H9 (cell line): ENCODE data around the gene SLC34A1. TPM values are rescaled to one million over a fixed set of nuclear protein-coding genes. Genes with fewer than 3 reads are reported as not detected.

Experiments
- DNase-seq: peaks from one replicate; pipeline ENCODE4 v3.0.0-alpha.2; 2017
- H2AFZ ChIP-seq: one replicate; pipeline ENCODE4 v1.6.1; 2013; ENCODE audit warnings: mild to moderate bottlenecking, low read length, control low read depth, moderate library complexity
- H2AK5ac ChIP-seq: 2 replicates; pipeline ENCODE4 v1.6.1; 2013; ENCODE audit warnings: low read length, control low read depth, mixed read lengths; ENCODE audit not compliant: insufficient read length
- H2BK120ac ChIP-seq: one replicate; pipeline ENCODE4 v1.6.1; 2013; ENCODE audit warnings: low read depth, mild to moderate bottlenecking, low read length, control low read depth, inconsistent platforms; ENCODE audit not compliant: poor library complexity, severe bottlenecking
- H2BK12ac ChIP-seq: 2 replicates; pipeline ENCODE4 v1.6.1; 2013; ENCODE audit warnings: low read length, control low read depth, mixed read lengths, low read depth; ENCODE audit not compliant: insufficient read length
- H2BK15ac ChIP-seq: 2 replicates; pipeline ENCODE4 v1.6.1; 2013; ENCODE audit warnings: low read depth, low read length, control low read depth
- H2BK20ac ChIP-seq: one replicate; pipeline ENCODE4 v1.6.1; 2013; ENCODE audit warnings: low read depth, mild to moderate bottlenecking, low read length, control low read depth, inconsistent platforms; ENCODE audit not compliant: poor library complexity, severe bottlenecking
- H2BK5ac ChIP-seq: 2 replicates; pipeline ENCODE4 v1.6.1; 2013; ENCODE audit warnings: low read length, control low read depth, mixed read lengths; ENCODE audit not compliant: insufficient read length
- H3K14ac ChIP-seq: 2 replicates; pipeline ENCODE4 v1.6.1; 2013; ENCODE audit warnings: low read length, control low read depth; ENCODE audit not compliant: insufficient read depth
- H3K18ac ChIP-seq: 2 replicates; pipeline ENCODE4 v1.6.1; 2013; ENCODE audit warnings: low read depth, mild to moderate bottlenecking, mixed read lengths, low read length, control low read depth; ENCODE audit not compliant: insufficient read length
- H3K23ac ChIP-seq: 2 replicates; pipeline ENCODE4 v1.6.1; 2013; ENCODE audit warnings: low read length, control low read depth, mixed read lengths, low read depth; ENCODE audit not compliant: insufficient read length
- H3K23me2 ChIP-seq: 2 replicates; pipeline ENCODE4 v1.6.1; 2013; ENCODE audit warnings: low read depth, mild to moderate bottlenecking, mixed read lengths, low read length, control low read depth; ENCODE audit not compliant: insufficient read length, poor library complexity, severe bottlenecking
- H3K27ac ChIP-seq: 2 replicates; pipeline ENCODE4 v1.5.1; 2013; ENCODE audit warnings: low read length, control low read depth, mixed read lengths, low read depth; ENCODE audit not compliant: insufficient read length
- H3K27me3 ChIP-seq: 2 replicates; pipeline ENCODE4 v1.6.1; 2013; ENCODE audit warnings: low read length, control low read depth, inconsistent platforms; ENCODE audit not compliant: insufficient read depth
- H3K4ac ChIP-seq: 2 replicates; pipeline ENCODE4 v1.6.1; 2013; ENCODE audit warnings: low read depth, mild to moderate bottlenecking, control low read depth, inconsistent platforms, low read length, moderate library complexity
- H3K4me1 ChIP-seq: 2 replicates; pipeline ENCODE4 v1.6.1; 2013; ENCODE audit warnings: low read length, control low read depth, inconsistent platforms; ENCODE audit not compliant: insufficient read depth
- H3K4me2 ChIP-seq: 2 replicates; pipeline ENCODE4 v1.6.1; 2013; ENCODE audit warnings: low read length, control low read depth, mixed read lengths; ENCODE audit not compliant: insufficient read length, insufficient read depth
- H3K56ac ChIP-seq: 2 replicates; pipeline ENCODE4 v1.6.1; 2013; ENCODE audit warnings: low read depth, mild to moderate bottlenecking, mixed read lengths, low read length, control low read depth; ENCODE audit not compliant: insufficient read length
- H3K79me1 ChIP-seq: 2 replicates; pipeline ENCODE4 v1.6.1; 2013; ENCODE audit warnings: low read depth, mild to moderate bottlenecking, moderate library complexity, low read length, control low read depth, inconsistent platforms; ENCODE audit not compliant: insufficient read depth, poor library complexity, severe bottlenecking
- H3K79me2 ChIP-seq: 2 replicates; pipeline ENCODE4 v1.6.1; 2013; ENCODE audit warnings: low read length, control low read depth, inconsistent platforms; ENCODE audit not compliant: insufficient read depth
- H3K9ac ChIP-seq: 2 replicates; pipeline ENCODE4 v1.6.1; 2013; ENCODE audit warnings: low read length, control low read depth, mixed read lengths; ENCODE audit not compliant: insufficient read length; ENCODE audit errors: extremely low read depth
- H3K9me3 ChIP-seq: one replicate; pipeline ENCODE4 v1.6.1; 2013; ENCODE audit warnings: low read depth, low read length, inconsistent platforms; ENCODE audit not compliant: control insufficient read depth
- H3T11ph ChIP-seq: one replicate; pipeline ENCODE4 v1.6.1; 2013; ENCODE audit warnings: mild to moderate bottlenecking, low read length, control low read depth, inconsistent platforms
- H4K20me1 ChIP-seq: one replicate; pipeline ENCODE4 v1.6.1; 2013; ENCODE audit not compliant: control insufficient read depth, insufficient read length, insufficient read depth
- H4K5ac ChIP-seq: 2 replicates; pipeline ENCODE4 v1.6.1; 2013; ENCODE audit warnings: low read depth, mild to moderate bottlenecking, mixed read lengths, low read length, control low read depth; ENCODE audit not compliant: insufficient read length
- H4K8ac ChIP-seq: replicated peaks from 2 replicates; pipeline ENCODE4 v1.6.1; 2013; ENCODE audit warnings: low read length, control low read depth, mixed read lengths, low read depth; ENCODE audit not compliant: insufficient read length
- H4K91ac ChIP-seq: 2 replicates; pipeline ENCODE4 v1.6.1; 2013; ENCODE audit warnings: low read depth, mild to moderate bottlenecking, moderate library complexity, mixed read lengths, low read length, control low read depth; ENCODE audit not compliant: insufficient read length
- H3K27ac Mint-ChIP-seq, 3 experiments: 2 replicates in 2 of 3; 3 replicates in 1 of 3; pipeline ENCODE4 v1.8.0; 2020 to 2021; ENCODE audit warnings: mixed read lengths in 3 of 3, mild to moderate bottlenecking in 1 of 3, moderate library complexity in 1 of 3
- H3K27me3 Mint-ChIP-seq: 2 replicates; pipeline ENCODE4 v1.8.0; 2021; ENCODE audit warnings: low read depth, mild to moderate bottlenecking, moderate library complexity, mixed read lengths
- H3K36me3 Mint-ChIP-seq, 3 experiments: 2 replicates in 2 of 3; 3 replicates in 1 of 3; pipeline ENCODE4 v1.8.0; 2020 to 2021; ENCODE audit warnings: low read depth in 3 of 3, mixed read lengths in 3 of 3; ENCODE audit not compliant: insufficient read depth in 1 of 3
- H3K4me1 Mint-ChIP-seq, 2 experiments: 2 replicates each; pipeline ENCODE4 v1.8.0; 2020; ENCODE audit warnings: mixed read lengths in 2 of 2
- H3K4me3 Mint-ChIP-seq, 2 experiments: 2 replicates in 1 of 2; 3 replicates in 1 of 2; pipeline ENCODE4 v1.8.0; 2020 to 2021; ENCODE audit warnings: mild to moderate bottlenecking in 2 of 2, mixed read lengths in 2 of 2, moderate library complexity in 1 of 2
- H3K9me3 Mint-ChIP-seq, 2 experiments: 2 replicates in 1 of 2; 3 replicates in 1 of 2; pipeline ENCODE4 v1.8.0; 2020; ENCODE audit warnings: mild to moderate bottlenecking in 2 of 2, mixed read lengths in 2 of 2, moderate library complexity in 1 of 2
- WGBS: extraction: QIAGEN DNeasy Blood & Tissue Kit; methylation state at CpG from one replicate; pipeline ENCODE4 v1.1.7; 2013; ENCODE audit warnings: missing lambda C conversion rate, low lambda C conversion rate, mixed read lengths; ENCODE audit not compliant: insufficient read length; ENCODE audit errors: extremely low coverage; 5-methylcytosine and 5-hydroxymethylcytosine counted together
- total RNA-seq: library from RNA; stranded (reverse); gene quantifications from 2 replicates; pipeline ENCODE4 v1.2.1, GENCODE V29; 2021
- TF ChIP-seq, protein P1 (sequence below): fragments of 200-600 bp; sonication (generic); conservative IDR thresholded peaks from 3 replicates; pipeline ENCODE4 v1.8.0; 2021; ENCODE audit warnings: antibody characterized with exemption, mild to moderate bottlenecking

Gene SLC34A1
- total RNA-seq, 1 experiment from 2014 or later = not detected

DNA sequence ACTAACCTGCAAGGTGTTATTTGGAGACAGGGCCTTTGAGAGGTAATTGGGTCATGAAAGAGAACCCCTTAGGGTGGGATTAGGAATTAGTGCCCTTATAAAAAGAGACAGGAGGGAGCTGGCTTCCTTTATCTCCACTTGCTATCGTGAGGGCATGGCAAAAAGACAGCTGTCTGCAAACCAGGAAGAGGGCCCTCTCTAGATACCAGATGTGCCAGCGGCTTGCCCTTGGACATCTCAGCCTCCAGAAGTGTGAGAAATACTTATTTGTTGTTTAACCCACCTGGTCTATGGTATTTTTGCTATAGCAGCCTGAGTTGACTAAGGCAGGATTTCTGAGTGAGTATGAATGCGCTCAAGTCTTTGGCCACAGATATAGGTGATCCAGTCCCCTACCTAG lies 27.5 kb upstream of the SLC34A1 start:
- H3K4me1 Mint-ChIP-seq = peaks cover 5 to 10% of the 10 kb centered on the region in 2 experiments
- Histone ChIP-seq H2BK20ac (no peak overlapping the region), H2BK15ac (no peak overlapping the region), H3K9me3 (no peaks in the 10 kb centered on the region), H3K23ac (no peak overlapping the region), H2AFZ (no peak overlapping the region), H3K79me1 (no peaks in the 10 kb centered on the region), H3K23me2 (peaks cover 4% of the 10 kb centered on the region), H3K4me1 (no peaks in the 10 kb centered on the region), H2BK12ac (no peak overlapping the region), H3K14ac (no peak overlapping the region), H3K18ac (no peak overlapping the region), H3K79me2 (no peaks in the 10 kb centered on the region), H3K27me3 (no peaks in the 10 kb centered on the region), H3K4ac (no peak overlapping the region), H4K20me1 (no peaks in the 10 kb centered on the region), H2AK5ac (no peak overlapping the region), H3T11ph (no peak overlapping the region), H3K56ac (no peak overlapping the region), H3K4me2 (no peak overlapping the region), H3K27ac (no peak overlapping the region), H3K9ac (no peak overlapping the region), H4K8ac (no peak overlapping the region), H2BK5ac (no peak overlapping the region), H2BK120ac (no peak overlapping the region), H4K91ac (no peak overlapping the region), H4K5ac (no peak overlapping the region)
- peak overlapping the region in 1 of 3 experiments; percentile 10; a peak in 1 of 7 replicates for H3K27ac Mint-ChIP-seq
- H3K27me3 Mint-ChIP-seq = peaks cover 50% of the 10 kb centered on the region
- TF ChIP-seq, protein P1, sequence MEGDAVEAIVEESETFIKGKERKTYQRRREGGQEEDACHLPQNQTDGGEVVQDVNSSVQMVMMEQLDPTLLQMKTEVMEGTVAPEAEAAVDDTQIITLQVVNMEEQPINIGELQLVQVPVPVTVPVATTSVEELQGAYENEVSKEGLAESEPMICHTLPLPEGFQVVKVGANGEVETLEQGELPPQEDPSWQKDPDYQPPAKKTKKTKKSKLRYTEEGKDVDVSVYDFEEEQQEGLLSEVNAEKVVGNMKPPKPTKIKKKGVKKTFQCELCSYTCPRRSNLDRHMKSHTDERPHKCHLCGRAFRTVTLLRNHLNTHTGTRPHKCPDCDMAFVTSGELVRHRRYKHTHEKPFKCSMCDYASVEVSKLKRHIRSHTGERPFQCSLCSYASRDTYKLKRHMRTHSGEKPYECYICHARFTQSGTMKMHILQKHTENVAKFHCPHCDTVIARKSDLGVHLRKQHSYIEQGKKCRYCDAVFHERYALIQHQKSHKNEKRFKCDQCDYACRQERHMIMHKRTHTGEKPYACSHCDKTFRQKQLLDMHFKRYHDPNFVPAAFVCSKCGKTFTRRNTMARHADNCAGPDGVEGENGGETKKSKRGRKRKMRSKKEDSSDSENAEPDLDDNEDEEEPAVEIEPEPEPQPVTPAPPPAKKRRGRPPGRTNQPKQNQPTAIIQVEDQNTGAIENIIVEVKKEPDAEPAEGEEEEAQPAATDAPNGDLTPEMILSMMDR = no peak
- no peak for DNase-seq
- H3K4me3 Mint-ChIP-seq = no peak overlapping the region
- H3K9me3 Mint-ChIP-seq = peaks cover 3 to 4% of the 10 kb centered on the region in 2 experiments; a peak in 4 of 5 replicates
- no CpG with 5 or more reads among the region's 3 CpGs for WGBS
- H3K36me3 Mint-ChIP-seq = no peaks in the 10 kb centered on the region
